HepG2 (cell line): ENCODE measurements around the gene B3GNT9. TPM values are rescaled to one million over a fixed set of nuclear protein-coding genes. Genes with fewer than 3 reads are reported as not detected.

ENCODE experiments used
- AHR ChIP-seq: IDR thresholded peaks from 2 replicates; pipeline ENCODE4 v1.6.1; 2018; ENCODE audit warnings: missing genetic modification reagents, missing compliant biosample characterization
- CEBPG ChIP-seq: IDR thresholded peaks from 2 replicates; pipeline ENCODE4 v1.6.1; 2016
- EEA1 ChIP-seq: sonication (generic); formaldehyde crosslinking; IDR thresholded peaks from 2 replicates; pipeline ENCODE4 v1.5.1; 2020; ENCODE audit warnings: mild to moderate bottlenecking, missing genetic modification reagents, borderline replicate concordance
- ELF3 ChIP-seq: IDR thresholded peaks from 2 replicates; pipeline ENCODE4 v1.6.1; 2016; ENCODE audit warnings: missing genetic modification reagents, missing compliant biosample characterization
- ERF ChIP-seq: IDR thresholded peaks from 2 replicates; pipeline ENCODE4 v1.6.1; 2018; ENCODE audit warnings: missing biosample characterization, missing genetic modification reagents
- FOXP1 ChIP-seq, 2 experiments: fragments of 450-650 bp in 1 of 2; IDR thresholded peaks; 2 replicates each; pipeline ENCODE4 v1.6.1; 2017 to 2018; ENCODE audit warnings: antibody characterized with exemption in 1 of 2
- MIER3 ChIP-seq: IDR thresholded peaks from 2 replicates; pipeline ENCODE4 v1.6.1; 2016; ENCODE audit warnings: missing compliant biosample characterization, borderline replicate concordance
- MTA3 ChIP-seq: sonication (generic); formaldehyde crosslinking; IDR thresholded peaks from 2 replicates; pipeline ENCODE4 v1.4.0; 2020; ENCODE audit warnings: missing genetic modification reagents
- NFE2 ChIP-seq: sonication (generic); formaldehyde crosslinking; IDR thresholded peaks from 2 replicates; pipeline ENCODE4 v1.4.0; 2020; ENCODE audit warnings: missing genetic modification reagents
- SMARCC2 ChIP-seq: fragments of 450-650 bp; IDR thresholded peaks from 2 replicates; pipeline ENCODE4 v1.6.1; 2017; ENCODE audit warnings: antibody characterized with exemption, mild to moderate bottlenecking
- TEAD3 ChIP-seq: optimal IDR thresholded peaks from 2 replicates; pipeline ENCODE3; 2016; ENCODE audit warnings: borderline replicate concordance
- TOE1 ChIP-seq: sonication (generic); formaldehyde crosslinking; IDR thresholded peaks from 2 replicates; pipeline ENCODE4 v1.4.0; 2020; ENCODE audit warnings: mild to moderate bottlenecking, missing genetic modification reagents
- U2AF2 ChIP-seq: fragments of 200-400 bp; formaldehyde crosslinking; IDR thresholded peaks from 2 replicates; pipeline ENCODE4 v1.6.1; 2017; ENCODE audit warnings: low read depth, mild to moderate bottlenecking, low read length
- XRCC5 ChIP-seq: fragments of 200-400 bp; formaldehyde crosslinking; optimal IDR thresholded peaks from 2 replicates; pipeline ENCODE3; 2017; ENCODE audit warnings: mild to moderate bottlenecking, low read length
- ZBTB3 ChIP-seq: sonication (generic); formaldehyde crosslinking; IDR thresholded peaks from 2 replicates; pipeline ENCODE4 v1.4.0; 2020; ENCODE audit warnings: low read depth, mild to moderate bottlenecking, moderate library complexity, missing genetic modification reagents, borderline replicate concordance
- ZFAT ChIP-seq: sonication (generic); formaldehyde crosslinking; conservative IDR thresholded peaks from 2 replicates; pipeline ENCODE4 v1.8.1; 2023; ENCODE audit warnings: missing genetic modification reagents, inconsistent platforms
- ZFP90 ChIP-seq: sonication (generic); formaldehyde crosslinking; IDR thresholded peaks from 2 replicates; pipeline ENCODE4 v1.8.0; 2022; ENCODE audit warnings: missing genetic modification reagents, mild to moderate bottlenecking, inconsistent platforms, borderline replicate concordance
- ZKSCAN1 ChIP-seq: fragments of 150-350 bp; IDR thresholded peaks from 2 replicates; pipeline ENCODE4 v1.6.1; 2014; ENCODE audit warnings: low read length
- ZNF235 ChIP-seq: sonication (generic); formaldehyde crosslinking; IDR thresholded peaks from 2 replicates; pipeline ENCODE4 v1.8.1; 2023; ENCODE audit warnings: mild to moderate bottlenecking, missing genetic modification reagents, borderline replicate concordance
- ZNF652 ChIP-seq: IDR thresholded peaks from 2 replicates; pipeline ENCODE4 v1.6.1; 2016; ENCODE audit warnings: low read depth, borderline replicate concordance
- ZNF83 ChIP-seq: sonication (generic); formaldehyde crosslinking; IDR thresholded peaks from 2 replicates; pipeline ENCODE4 v1.4.0; 2020; ENCODE audit warnings: missing genetic modification reagents, mild to moderate bottlenecking, borderline replicate concordance
- ZSCAN20 ChIP-seq: sonication (generic); formaldehyde crosslinking; IDR thresholded peaks from 2 replicates; pipeline ENCODE4 v1.4.0; 2020; ENCODE audit warnings: missing genetic modification reagents, mild to moderate bottlenecking, borderline replicate concordance
- polyA plus RNA-seq, 8 experiments: library from polyadenylated mRNA; depleted of rRNA in 3 of 8; stranded (reverse) in 7 of 8; unstranded in 1 of 8; fragments of >200 nt; fragmentation: Illumina TruSeq in 4 of 8; extraction: Trizol in 4 of 8; gene quantifications; 2 replicates each; pipeline versions ENCODE4 v1.2.1 to v1.2.3, GENCODE V29; 2011 to 2016; ENCODE audit warnings: low read depth in 4 of 8, missing spikeins in 1 of 8, mixed read lengths in 1 of 8; ENCODE audit not compliant: insufficient read depth in 1 of 8
- total RNA-seq, 5 experiments: library from RNA; depleted of rRNA; stranded (reverse); fragments of >200 nt; fragmentation: Illumina TruSeq; extraction: Trizol; gene quantifications; 2 replicates each; pipeline ENCODE4 v1.2.3, GENCODE V29; 2016; ENCODE audit warnings: low read depth in 1 of 5
- TF ChIP-seq, protein P1 (sequence below): sonication (generic); formaldehyde crosslinking; IDR thresholded peaks from 2 replicates; pipeline ENCODE4 v1.5.0; 2020; ENCODE audit warnings: missing genetic modification reagents
- TF ChIP-seq, protein P2 (sequence below): sonication (generic); formaldehyde crosslinking; conservative IDR thresholded peaks from 2 replicates; pipeline ENCODE4 v1.8.1; 2023; ENCODE audit warnings: missing genetic modification reagents
- TF ChIP-seq, protein P3 (sequence below): sonication (generic); formaldehyde crosslinking; IDR thresholded peaks from 2 replicates; pipeline ENCODE4 v1.4.0; 2020; ENCODE audit warnings: missing genetic modification reagents
- TF ChIP-seq, protein P4 (sequence below): fragments of 450-650 bp; IDR thresholded peaks from 2 replicates; pipeline ENCODE4 v1.6.1; 2016

The B3GNT9 gene
- total and polyA plus RNA-seq, 2 of the 13 experiments (the other 11 are each of a cell fraction or from before 2014, with no cell fraction given): 1.5 to 3.1 TPM

DNA sequence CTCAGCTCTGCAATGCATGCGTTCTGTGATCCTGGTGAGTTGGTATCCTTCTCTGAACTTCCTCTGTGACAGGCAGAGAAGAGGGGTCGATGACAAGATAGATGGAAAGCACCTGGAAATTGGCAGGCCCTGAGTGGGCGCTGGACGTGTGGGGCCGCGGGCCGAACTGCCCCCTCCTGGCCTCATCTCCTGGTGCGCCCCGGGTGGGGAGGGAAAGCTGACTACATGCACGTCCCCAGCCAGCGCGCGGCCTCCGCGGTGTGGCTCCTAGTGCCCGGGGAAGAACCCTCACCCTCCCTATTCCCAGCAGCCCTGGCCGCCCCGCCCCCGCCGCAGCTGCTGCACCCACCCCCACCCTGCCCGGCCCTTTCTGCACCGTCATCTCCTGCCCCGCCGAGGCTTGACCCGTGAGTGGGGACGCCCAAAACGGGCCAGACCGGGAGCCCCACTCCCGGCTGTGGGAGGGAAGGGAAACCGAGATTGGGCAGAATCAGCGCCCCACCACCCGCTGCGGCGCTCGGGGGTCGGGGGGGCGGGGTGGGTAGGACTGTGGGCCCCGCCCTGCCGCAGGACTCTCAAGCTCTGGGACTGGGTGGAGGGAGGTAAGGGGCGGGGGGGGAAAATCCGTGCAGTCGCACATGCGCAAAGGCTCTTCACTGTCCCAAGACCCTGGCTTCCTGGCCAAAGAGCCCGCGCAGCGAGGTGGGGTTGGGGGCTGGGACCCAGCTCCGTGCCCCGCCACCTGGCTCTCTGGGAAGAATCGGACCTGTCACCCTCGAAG is 19.6 kb upstream of the B3GNT9 start, which contains the start of gene NOL3 (continued):
- TF ChIP-seq ZBTB3 (CRISPR knock-in tag) (no peak), XRCC5 (no peak), ERF (CRISPR knock-in tag) (no peak; the same call in 1 of the 2 replicates), EEA1 (CRISPR knock-in tag) (peak; percentile 90; the same call in 1 of the 2 replicates), ZKSCAN1 (no peak), AHR (peak; percentile 92), ELF3 (CRISPR knock-in tag) (peak; percentile 56; the same call in 1 of the 2 replicates), CEBPG (CRISPR knock-in tag) (peak; percentile 21; the same call in 1 of the 2 replicates), NFE2 (CRISPR knock-in tag) (peak; percentile 52; the same call in 1 of the 2 replicates), TOE1 (CRISPR knock-in tag) (no peak), MTA3 (CRISPR knock-in tag) (no peak), FOXP1 (IDR thresholded peaks at IDR 0.05) (no peak), FOXP1 (CRISPR knock-in tag; IDR thresholded peaks at IDR 0.05) (no peak), ZSCAN20 (no peak), ZFP90 (CRISPR knock-in tag) (no peak; the same call in 1 of the 2 replicates), SMARCC2 (no peak), U2AF2 (no peak), ZFAT (CRISPR knock-in tag) (no peak), MIER3 (CRISPR knock-in tag) (no peak), TEAD3 (CRISPR knock-in tag) (no peak), ZNF83 (CRISPR knock-in tag) (no peak), ZNF652 (CRISPR knock-in tag) (0 out of 2 replicates have a peak, but pooled peaks have one; percentile 18), ZNF235 (0 out of 2 replicates have a peak, but pooled peaks have one; percentile 12)
- TF ChIP-seq, protein P1, sequence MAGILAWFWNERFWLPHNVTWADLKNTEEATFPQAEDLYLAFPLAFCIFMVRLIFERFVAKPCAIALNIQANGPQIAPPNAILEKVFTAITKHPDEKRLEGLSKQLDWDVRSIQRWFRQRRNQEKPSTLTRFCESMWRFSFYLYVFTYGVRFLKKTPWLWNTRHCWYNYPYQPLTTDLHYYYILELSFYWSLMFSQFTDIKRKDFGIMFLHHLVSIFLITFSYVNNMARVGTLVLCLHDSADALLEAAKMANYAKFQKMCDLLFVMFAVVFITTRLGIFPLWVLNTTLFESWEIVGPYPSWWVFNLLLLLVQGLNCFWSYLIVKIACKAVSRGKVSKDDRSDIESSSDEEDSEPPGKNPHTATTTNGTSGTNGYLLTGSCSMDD (CRISPR knock-in tag): no peak
- TF ChIP-seq, protein P2, sequence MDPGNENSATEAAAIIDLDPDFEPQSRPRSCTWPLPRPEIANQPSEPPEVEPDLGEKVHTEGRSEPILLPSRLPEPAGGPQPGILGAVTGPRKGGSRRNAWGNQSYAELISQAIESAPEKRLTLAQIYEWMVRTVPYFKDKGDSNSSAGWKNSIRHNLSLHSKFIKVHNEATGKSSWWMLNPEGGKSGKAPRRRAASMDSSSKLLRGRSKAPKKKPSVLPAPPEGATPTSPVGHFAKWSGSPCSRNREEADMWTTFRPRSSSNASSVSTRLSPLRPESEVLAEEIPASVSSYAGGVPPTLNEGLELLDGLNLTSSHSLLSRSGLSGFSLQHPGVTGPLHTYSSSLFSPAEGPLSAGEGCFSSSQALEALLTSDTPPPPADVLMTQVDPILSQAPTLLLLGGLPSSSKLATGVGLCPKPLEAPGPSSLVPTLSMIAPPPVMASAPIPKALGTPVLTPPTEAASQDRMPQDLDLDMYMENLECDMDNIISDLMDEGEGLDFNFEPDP (CRISPR knock-in tag): no peak
- TF ChIP-seq, protein P3, sequence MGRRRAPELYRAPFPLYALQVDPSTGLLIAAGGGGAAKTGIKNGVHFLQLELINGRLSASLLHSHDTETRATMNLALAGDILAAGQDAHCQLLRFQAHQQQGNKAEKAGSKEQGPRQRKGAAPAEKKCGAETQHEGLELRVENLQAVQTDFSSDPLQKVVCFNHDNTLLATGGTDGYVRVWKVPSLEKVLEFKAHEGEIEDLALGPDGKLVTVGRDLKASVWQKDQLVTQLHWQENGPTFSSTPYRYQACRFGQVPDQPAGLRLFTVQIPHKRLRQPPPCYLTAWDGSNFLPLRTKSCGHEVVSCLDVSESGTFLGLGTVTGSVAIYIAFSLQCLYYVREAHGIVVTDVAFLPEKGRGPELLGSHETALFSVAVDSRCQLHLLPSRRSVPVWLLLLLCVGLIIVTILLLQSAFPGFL (CRISPR knock-in tag): no peak
- TF ChIP-seq, protein P4, sequence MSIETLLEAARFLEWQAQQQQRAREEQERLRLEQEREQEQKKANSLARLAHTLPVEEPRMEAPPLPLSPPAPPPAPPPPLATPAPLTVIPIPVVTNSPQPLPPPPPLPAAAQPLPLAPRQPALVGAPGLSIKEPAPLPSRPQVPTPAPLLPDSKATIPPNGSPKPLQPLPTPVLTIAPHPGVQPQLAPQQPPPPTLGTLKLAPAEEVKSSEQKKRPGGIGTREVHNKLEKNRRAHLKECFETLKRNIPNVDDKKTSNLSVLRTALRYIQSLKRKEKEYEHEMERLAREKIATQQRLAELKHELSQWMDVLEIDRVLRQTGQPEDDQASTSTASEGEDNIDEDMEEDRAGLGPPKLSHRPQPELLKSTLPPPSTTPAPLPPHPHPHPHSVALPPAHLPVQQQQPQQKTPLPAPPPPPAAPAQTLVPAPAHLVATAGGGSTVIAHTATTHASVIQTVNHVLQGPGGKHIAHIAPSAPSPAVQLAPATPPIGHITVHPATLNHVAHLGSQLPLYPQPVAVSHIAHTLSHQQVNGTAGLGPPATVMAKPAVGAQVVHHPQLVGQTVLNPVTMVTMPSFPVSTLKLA: no peak
